K562 treated with DMSO at 1 percent for 12 hours (cell line): ENCODE data around the gene GSTM4. TPM values are rescaled to one million over a fixed set of nuclear protein-coding genes. Genes with fewer than 3 reads are reported as not detected.

Experiments
- total RNA-seq: library from RNA; unstranded; fragments of 300-600 nt; gene quantifications from 2 replicates; pipeline ENCODE4 v1.2.3, GENCODE V29; 2022; ENCODE audit not compliant: insufficient read depth

Gene GSTM4
- 47.9 and 54.3 TPM in 2 replicates for total RNA-seq

GRCh38 chr1:109655615-109656519 is at the start of gene GSTM4:
Gene GSTM4, plus strand, starts transcription at chr1:109656099. Its CDS starts 291 bp downstream, at chr1:109656390.

GRCh38 chr1:109619576-109620400 is 36.1 kb upstream of the GSTM4 start, which contains the start of the genes AMPD2 and GNAT2:
Gene AMPD2, plus strand, starts transcription at chr1:109619837. Its CDS starts 1,339 bp downstream, at chr1:109621176.
Gene GNAT2, minus strand, starts transcription at chr1:109619616. Its CDS starts 6,746 bp downstream, at chr1:109612870.

DNA sequence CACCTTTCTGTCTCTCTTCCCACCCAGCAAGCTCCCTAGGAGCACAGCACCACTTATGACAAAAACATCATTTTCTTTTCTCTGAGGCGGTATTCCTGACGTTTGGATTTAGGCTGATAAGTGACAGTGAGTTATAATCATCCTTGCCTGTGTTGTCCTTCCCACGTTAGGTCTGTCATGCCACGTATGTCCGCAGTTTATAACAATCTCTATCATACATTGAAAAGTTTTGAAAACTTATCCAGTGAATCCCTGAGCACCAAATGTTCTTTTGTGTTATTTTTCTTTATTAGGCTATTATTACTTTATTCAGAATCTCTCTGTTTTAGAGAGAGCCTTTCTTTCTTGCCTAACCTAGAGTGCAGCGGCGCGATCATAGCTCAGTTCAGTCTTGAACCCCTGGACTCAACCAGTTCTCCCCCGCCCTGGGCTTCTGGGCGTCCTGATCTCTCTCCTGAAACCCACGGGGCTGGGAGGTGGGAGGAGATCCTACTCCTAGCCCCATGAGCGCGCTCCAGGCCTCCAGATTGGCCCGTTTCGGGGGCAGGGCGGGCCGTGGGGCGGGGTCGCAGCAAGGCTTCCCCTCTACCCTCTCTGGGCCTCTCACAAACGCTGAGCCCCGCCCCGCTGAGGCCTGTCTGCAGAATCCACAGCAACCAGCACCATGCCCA is 11.7 kb downstream of the GSTM4 start, which contains the start of gene GSTM2:
GSTM2 (plus strand) TSS at position 606 of the 671 bp plus-strand sequence; CDS start at position 665, 59 bp downstream.

DNA sequence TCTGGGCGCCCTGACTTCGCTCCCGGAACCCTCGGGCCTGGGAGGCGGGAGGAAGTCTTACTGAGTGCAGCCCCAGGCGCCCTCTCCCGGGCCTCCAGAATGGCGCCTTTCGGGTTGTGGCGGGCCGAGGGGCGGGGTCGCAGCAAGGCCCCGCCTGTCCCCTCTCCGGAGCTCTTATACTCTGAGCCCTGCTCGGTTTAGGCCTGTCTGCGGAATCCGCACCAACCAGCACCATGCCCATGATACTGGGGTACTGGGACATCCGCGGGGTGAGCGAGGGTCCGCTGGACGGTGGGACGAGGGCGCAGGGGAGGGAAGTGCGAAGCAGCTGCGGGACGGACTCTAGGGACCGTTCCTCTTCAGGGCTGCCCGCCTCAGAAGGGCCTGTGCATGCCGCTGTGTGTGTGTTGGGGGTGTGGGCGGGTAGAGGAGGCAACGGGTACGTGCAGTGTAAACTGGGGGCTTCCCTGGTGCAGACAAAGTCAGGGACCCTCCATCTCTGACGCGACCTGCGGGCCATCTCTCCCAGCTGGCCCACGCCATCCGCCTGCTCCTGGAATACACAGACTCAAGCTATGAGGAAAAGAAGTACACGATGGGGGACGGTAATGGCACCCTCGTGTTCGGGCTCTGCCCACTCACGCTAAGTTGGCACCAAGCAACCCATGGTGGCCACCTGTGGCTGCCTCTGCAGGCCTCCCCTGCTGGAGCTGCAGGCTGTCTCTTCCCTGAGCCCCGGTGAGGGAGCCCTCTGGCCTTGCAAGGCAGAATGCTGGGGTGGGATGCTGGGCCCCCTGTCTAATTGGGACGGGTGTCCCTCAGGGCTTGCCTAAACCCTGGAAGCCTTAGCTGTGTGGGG is 32.0 kb downstream of the GSTM4 start, which contains the start of gene GSTM1:
GSTM1 (plus strand) TSS at position 177 of the 859 bp plus-strand sequence; CDS start at position 234, 57 bp downstream.

Other genes starting within 250 kb of the GSTM4 start
- gene PSMA5, start 229.7 kb upstream of the GSTM4 start, total RNA-seq: 117 and 150 TPM in 2 replicates
- gene SYPL2, start 189.6 kb upstream of the GSTM4 start, total RNA-seq: not detected in 2 replicates
- 7.8 and 9.2 TPM in 2 replicates for gene ATXN7L2, start 172.2 kb upstream of the GSTM4 start, total RNA-seq
- 5.1 and 13.1 TPM in 2 replicates for gene CYB561D1, start 162.0 kb upstream of the GSTM4 start, total RNA-seq
- 0.19 and 1.7 TPM in 2 replicates for gene AMIGO1, start 146.4 kb upstream of the GSTM4 start, total RNA-seq
- not detected in 2 replicates for gene GPR61, start 116.2 kb upstream of the GSTM4 start, total RNA-seq
- gene GNAI3, start 107.5 kb upstream of the GSTM4 start, total RNA-seq: 3.7 and 7.7 TPM in 2 replicates
- not detected in 2 replicates for gene GNAT2, start 36.5 kb upstream of the GSTM4 start, total RNA-seq
- 29.3 and 54.4 TPM in 2 replicates for gene AMPD2, start 36.3 kb upstream of the GSTM4 start, total RNA-seq
- 6.4 and 21.0 TPM in 2 replicates for gene GSTM2, start 12.0 kb downstream of the GSTM4 start, total RNA-seq
- gene GSTM1, start 31.7 kb downstream of the GSTM4 start, total RNA-seq: not detected in 2 replicates
- not detected in 2 replicates for gene GSTM5, start 56.2 kb downstream of the GSTM4 start, total RNA-seq
- 22.4 and 30.1 TPM in 2 replicates for gene GSTM3, start 84.9 kb downstream of the GSTM4 start, total RNA-seq
- gene EPS8L3, start 107.8 kb downstream of the GSTM4 start, total RNA-seq: not detected in 2 replicates